GM12864 (cell line): ENCODE results near the gene ZNF280D.
"Not testable (repeated sequence)": the region's sequence is repeated elsewhere in the genome, so short reads cannot be mapped to it uniquely, and the experiment has no call there.

Experiments used
- DNase-seq: peaks from one replicate; pipeline ENCODE4 v3.0.0-alpha.2; 2011; ENCODE audit warnings: low read depth
- H3K4me3 ChIP-seq: 2 replicates; pipeline ENCODE4 v1.5.1; 2011; ENCODE audit warnings: mild to moderate bottlenecking, low read depth, low read length, control low read depth
- CTCF ChIP-seq: IDR thresholded peaks from 2 replicates; pipeline ENCODE4 v1.5.1; 2011; ENCODE audit warnings: low read depth, mild to moderate bottlenecking, moderate library complexity, low read length, control low read depth, inconsistent platforms; ENCODE audit errors: missing control alignments

ZNF280D gene

GRCh38 chr15:56719774-56720555 lies 13.3 kb downstream of the ZNF280D start:
- no peak overlapping the region for H3K4me3 ChIP-seq
- no peak for DNase-seq
- TF ChIP-seq CTCF: no peak

GRCh38 chr15:56719021-56719612 lies 14.2 kb downstream of the ZNF280D start:
- no peak overlapping the region for H3K4me3 ChIP-seq
- no peak for TF ChIP-seq CTCF

GRCh38 chr15:56718560-56718959 lies 14.7 kb downstream of the ZNF280D start:
- no peak for DNase-seq
- no peak overlapping the region for H3K4me3 ChIP-seq
- no peak for TF ChIP-seq CTCF

More at GRCh38 chr15:56719021-56719612, 14.2 kb downstream of the ZNF280D start:
- DNase-seq: no peak

GRCh38 chr15:56716334-56716733 lies 17.0 kb downstream of the ZNF280D start:
- no peak overlapping the region for H3K4me3 ChIP-seq
- no peak for DNase-seq
- TF ChIP-seq CTCF: no peak

- no peak for DNase-seq
- H3K4me3 ChIP-seq: no peak overlapping the region
- TF ChIP-seq CTCF: no peak
These were observed 18.1 kb downstream of the ZNF280D start for GRCh38 chr15:56715220-56715619.

GRCh38 chr15:56709502-56709901 lies 23.8 kb downstream of the ZNF280D start:
- H3K4me3 ChIP-seq, DNase-seq: not testable (repeated sequence)

GRCh38 chr15:56699743-56700142 lies 33.6 kb downstream of the ZNF280D start:
- DNase-seq: no peak
- no peak overlapping the region for H3K4me3 ChIP-seq
- no peak for TF ChIP-seq CTCF
